Psoas muscle (tissue), 8 donors: ENCODE results near the gene IDUA. TPM values are rescaled to one million over a fixed set of nuclear protein-coding genes. Genes with fewer than 3 reads are reported as not detected.
"Not testable (repeated sequence)": the region's sequence is repeated elsewhere in the genome, so short reads cannot be mapped to it uniquely, and the experiment has no call there.

Experiments used
- ATAC-seq, 4 donors: fragments of 200-7000 bp; cut with Tn5 transposase; one replicate each; pipeline ENCODE4 v1.9.1; 2020; ENCODE audit warnings: moderate library complexity in 3 of 4, mild to moderate bottlenecking in 2 of 4
- DNase-seq, 2 donors: peaks; one replicate each; pipeline ENCODE4 v3.0.0-alpha.2; 2020
- H3K27ac ChIP-seq: fragments of 200-600 bp; one replicate; pipeline ENCODE4 v1.8.0; 2022
- H3K27me3 ChIP-seq, 3 donors: fragments of 200-600 bp in 1 of 3; one replicate each; pipeline versions ENCODE4 v1.6.1 to v1.8.0; 2013 to 2022; ENCODE audit warnings: low read length in 2 of 3, mild to moderate bottlenecking in 2 of 3, moderate library complexity in 1 of 3; ENCODE audit not compliant: insufficient read depth in 3 of 3
- H3K36me3 ChIP-seq, 2 donors: fragments of 200-600 bp in 1 of 2; one replicate each; pipeline versions ENCODE4 v1.6.1 to v1.8.0; 2013 to 2022; ENCODE audit warnings: low read depth in 1 of 2, mild to moderate bottlenecking in 1 of 2, moderate library complexity in 1 of 2; ENCODE audit not compliant: insufficient read depth in 1 of 2
- H3K4me1 ChIP-seq: fragments of 200-600 bp; one replicate; pipeline ENCODE4 v1.8.0; 2022
- H3K4me3 ChIP-seq: fragments of 200-600 bp; one replicate; pipeline ENCODE4 v1.8.0; 2022; ENCODE audit warnings: mild to moderate bottlenecking
- H3K9me3 ChIP-seq: fragments of 200-600 bp; one replicate; pipeline ENCODE4 v1.8.0; 2022
- WGBS, 3 donors: extraction: QIAGEN DNeasy Blood & Tissue Kit; methylation state at CpG; one replicate each; pipeline versions ENCODE4 v1.1.6 to v1.1.7; 2013; 5-methylcytosine and 5-hydroxymethylcytosine counted together
- intact Hi-C, 2 donors: fragments of 100-400 bp; cut with DNase I; formaldehyde crosslinking; loops; one replicate each; pipeline versions ENCODE4 v1.11.0 to v1.14.2; 2022
- polyA plus RNA-seq, 3 donors: library from polyadenylated mRNA; stranded (reverse); fragments of 200-250 nt; gene quantifications; one replicate each; pipeline ENCODE4 v1.2.3, GENCODE V29; 2013
- total RNA-seq, 4 donors: library from RNA; stranded (reverse); fragmentation: NEBNext Ultra II Directional in 2 of 4; extraction: Animal tissue kit (Norgen Biotek cat#: 25700) in 2 of 4; gene quantifications; one replicate each; pipeline versions ENCODE4 v1.2.1 to v1.2.4, GENCODE V29; 2021 to 2023
- TF ChIP-seq, protein P1 (sequence below): fragments of 200-600 bp; IDR thresholded peaks from one replicate; pipeline ENCODE4 v1.8.0; 2022; ENCODE audit warnings: antibody characterized with exemption
- donor health status: healthy with polysubstance abuse.
- donor health status: DM: no; HTN: no; CAD: no; lungs with moderate emphysema.
- donor health status: Bipolar disorder and iron deficiency.
- donor health status: healthy.
- donor health status: DM: yes; HTN: yes; CAD: no.
- donor health status: DM: no; HTN: no; CAD: no.
- donor health status: DM: no; HTN: no; CAD: no.
- donor health status: DM: yes; HTN: yes; CAD: no.

IDUA gene
- total and polyA plus RNA-seq, 7 donors = 1.3 to 6.0 (median 5.1) TPM

DNA sequence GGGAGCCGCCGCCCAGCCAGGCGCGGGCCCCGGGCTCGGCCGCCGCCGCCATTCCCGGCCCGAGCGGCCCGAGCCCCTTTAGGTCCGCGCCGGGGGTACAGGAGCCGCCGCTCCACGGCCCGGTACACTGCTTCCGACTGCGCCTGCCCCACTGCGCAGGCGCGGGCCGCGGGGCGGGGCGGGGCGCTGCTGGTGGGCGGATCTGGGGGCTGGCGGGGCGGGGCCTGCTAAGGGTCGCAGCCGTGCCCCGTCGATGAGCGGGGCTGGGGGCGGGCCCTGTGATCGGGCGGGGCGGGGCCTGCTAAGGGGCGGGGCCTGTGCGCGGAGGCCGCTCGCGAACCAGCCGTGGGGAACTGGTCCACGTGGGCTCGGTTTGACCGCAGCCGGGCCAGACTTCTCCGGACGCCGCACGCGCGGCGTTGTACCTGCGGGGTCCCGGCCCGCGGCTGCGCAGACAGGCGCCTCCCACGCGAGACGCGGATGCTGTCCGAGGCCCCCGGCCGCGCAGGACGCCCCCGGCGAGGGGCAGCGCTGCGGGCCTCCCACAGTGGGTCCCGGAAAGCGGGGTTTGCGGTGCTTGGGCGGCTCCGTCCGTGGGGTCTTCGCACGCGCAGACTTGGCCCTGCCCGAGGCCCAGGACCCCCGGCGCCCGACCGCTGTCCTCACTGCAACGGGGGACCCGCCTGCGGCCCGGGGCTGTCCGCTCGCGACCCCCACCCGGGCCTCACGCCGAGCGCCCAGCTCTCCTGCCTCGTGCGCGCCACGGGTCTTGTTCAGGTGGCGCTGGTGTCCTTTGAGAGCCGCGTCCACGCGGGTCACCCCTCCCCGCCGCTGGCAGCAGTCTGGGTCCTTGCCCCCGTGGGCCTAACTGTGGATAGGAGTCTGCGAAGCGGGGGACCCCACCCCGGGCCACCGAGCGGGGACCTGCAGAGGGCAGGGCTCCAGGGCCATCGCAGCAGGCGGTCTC is 13.1 kb upstream of the IDUA start, which contains the start of gene DGKQ:
Gene DGKQ, minus strand, starts transcription at position 139 of the 967 bp plus-strand sequence. Its CDS starts 87 bp downstream, at position 52.
- intact Hi-C loops = loop anchor here in 1 of 2 donors (5.0 kb wide), 1 partner anchor 41 kb away; the partner anchor contains the start of genes GAK and TMEM175
- 21 to 38% (median 28%) methylated on average over 63 to 123 of the region's 123 CpGs for WGBS, 3 donors
- Histone ChIP-seq H3K9me3 (no peaks in the 10 kb centered on the region), H3K27ac (no peak within 1 kb of the TSS), H3K4me1 (peaks cover 18% of the 10 kb centered on the region), H3K4me3 (peak within 1 kb of the TSS; percentile 83), H3K27me3 (peaks cover 0 to 3% (median 2%) of the 10 kb centered on the region in 3 donors), H3K36me3 (no peaks in the 10 kb centered on the region)
- peak; percentile 99 for ATAC-seq
- TF ChIP-seq, protein P1, sequence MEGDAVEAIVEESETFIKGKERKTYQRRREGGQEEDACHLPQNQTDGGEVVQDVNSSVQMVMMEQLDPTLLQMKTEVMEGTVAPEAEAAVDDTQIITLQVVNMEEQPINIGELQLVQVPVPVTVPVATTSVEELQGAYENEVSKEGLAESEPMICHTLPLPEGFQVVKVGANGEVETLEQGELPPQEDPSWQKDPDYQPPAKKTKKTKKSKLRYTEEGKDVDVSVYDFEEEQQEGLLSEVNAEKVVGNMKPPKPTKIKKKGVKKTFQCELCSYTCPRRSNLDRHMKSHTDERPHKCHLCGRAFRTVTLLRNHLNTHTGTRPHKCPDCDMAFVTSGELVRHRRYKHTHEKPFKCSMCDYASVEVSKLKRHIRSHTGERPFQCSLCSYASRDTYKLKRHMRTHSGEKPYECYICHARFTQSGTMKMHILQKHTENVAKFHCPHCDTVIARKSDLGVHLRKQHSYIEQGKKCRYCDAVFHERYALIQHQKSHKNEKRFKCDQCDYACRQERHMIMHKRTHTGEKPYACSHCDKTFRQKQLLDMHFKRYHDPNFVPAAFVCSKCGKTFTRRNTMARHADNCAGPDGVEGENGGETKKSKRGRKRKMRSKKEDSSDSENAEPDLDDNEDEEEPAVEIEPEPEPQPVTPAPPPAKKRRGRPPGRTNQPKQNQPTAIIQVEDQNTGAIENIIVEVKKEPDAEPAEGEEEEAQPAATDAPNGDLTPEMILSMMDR = no peak
- peak; percentile 88 to 93 for DNase-seq

DNA sequence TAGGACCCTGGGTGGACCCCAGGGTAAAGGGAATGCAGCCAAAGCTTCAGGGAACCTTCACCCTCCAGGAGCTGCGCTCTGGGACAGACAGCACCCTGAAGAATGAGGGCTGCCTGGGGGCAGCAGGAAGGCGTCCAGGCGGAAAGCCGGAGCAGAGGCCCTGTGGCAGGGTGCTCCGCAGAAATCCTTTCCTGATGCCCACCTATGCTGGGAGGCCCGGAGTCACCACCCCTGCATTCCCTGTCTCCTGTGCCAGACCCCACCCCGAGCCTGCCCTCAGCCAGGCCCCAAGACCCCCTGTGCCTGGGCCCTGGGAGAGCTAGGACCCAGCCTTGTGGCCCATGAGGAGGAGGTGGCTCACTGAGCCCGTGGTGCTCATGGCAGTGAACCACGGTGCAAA is 12.2 kb upstream of the IDUA start:
- H3K27ac ChIP-seq = no peak overlapping the region
- DNase-seq (no peak), ATAC-seq (no peak)
- intact Hi-C loops = loop anchor here in 1 of 2 donors (5.0 kb wide), 1 partner anchor 42 kb away; the partner anchor contains the start of genes GAK and TMEM175
- peaks cover 18% of the 10 kb centered on the region for H3K4me1 ChIP-seq
- WGBS, 3 donors = 86 to 89% (median 87%) methylated on average over 7 to 9 of the region's 9 CpGs
- peaks cover 0 to 2% (median 0%) of the 10 kb centered on the region in 3 donors for H3K27me3 ChIP-seq
- no peaks in the 10 kb centered on the region for H3K9me3 ChIP-seq
- H3K36me3 ChIP-seq = no peaks in the 10 kb centered on the region
- TF ChIP-seq, protein P1 = no peak
- H3K4me3 ChIP-seq = no peak overlapping the region

DNA sequence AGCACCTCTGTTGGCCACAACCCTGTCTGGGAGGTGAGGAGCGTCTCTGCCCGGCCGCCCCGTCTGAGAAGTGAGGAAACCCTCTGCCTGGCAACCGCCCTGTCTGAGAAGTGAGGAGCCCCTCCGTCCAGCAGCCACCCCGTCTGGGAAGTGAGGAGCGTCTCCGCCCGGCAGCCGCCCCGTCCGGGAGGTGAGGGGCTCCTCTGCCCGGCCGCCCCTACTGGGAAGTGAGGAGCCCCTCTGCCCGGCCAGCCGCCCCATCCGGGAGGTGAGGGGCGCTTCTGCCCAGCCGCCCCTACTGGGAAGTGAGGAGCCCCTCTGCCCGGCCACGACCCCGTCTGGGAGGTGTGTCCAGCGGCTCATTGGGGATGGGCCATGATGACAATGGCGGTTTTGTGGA is 10.8 kb upstream of the IDUA start:
- H3K4me3 ChIP-seq, intact Hi-C loops, ATAC-seq, H3K9me3 ChIP-seq, H3K27me3 ChIP-seq, DNase-seq, H3K27ac ChIP-seq, H3K36me3 ChIP-seq: not testable (repeated sequence)
- WGBS, 3 donors = 90 to 97% (median 93%) methylated on average over 10 to 22 of the region's 25 CpGs
- peaks cover 18% of the 10 kb centered on the region for H3K4me1 ChIP-seq

DNA sequence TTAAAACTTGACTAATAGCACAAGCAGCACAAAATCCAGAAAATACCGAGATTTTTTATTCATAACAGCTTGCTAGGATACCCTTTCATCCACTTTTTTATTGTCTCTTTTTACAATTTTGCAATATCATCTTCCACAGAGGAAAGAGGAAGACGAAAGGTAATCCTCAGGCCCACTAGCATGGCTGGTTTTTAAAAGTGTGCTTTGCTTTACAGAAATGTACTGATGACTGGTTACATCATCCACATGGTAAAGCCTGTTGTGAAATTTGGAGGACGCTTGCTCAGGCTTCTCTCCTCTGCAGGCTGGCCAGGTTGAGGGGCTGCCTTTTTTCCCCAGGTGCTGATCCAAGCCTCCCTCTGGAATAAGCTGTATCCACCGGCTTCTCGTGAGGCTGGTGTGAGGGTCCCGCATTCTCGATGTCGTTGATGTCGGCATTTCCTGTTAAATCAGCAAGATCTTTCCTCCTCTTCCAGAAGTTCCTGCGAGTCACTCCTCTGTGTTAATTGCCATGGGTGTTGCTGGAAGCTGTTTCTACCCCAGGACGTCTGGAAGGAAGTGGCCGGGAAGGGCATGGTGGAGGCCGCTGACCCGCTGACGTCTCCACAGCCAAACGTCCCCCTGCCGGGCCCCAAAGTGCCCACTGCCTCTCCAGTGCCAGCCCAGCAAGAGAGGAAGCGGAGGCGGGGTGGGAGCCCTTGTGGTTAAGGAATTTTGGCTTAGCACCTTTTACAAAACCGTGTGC is 7.7 kb upstream of the IDUA start:
- Histone ChIP-seq H3K36me3 (no peaks in the 10 kb centered on the region), H3K4me3 (no peak overlapping the region), H3K27me3 (no peaks in the 10 kb centered on the region), H3K4me1 (no peaks in the 10 kb centered on the region), H3K9me3 (no peaks in the 10 kb centered on the region), H3K27ac (no peak overlapping the region)
- ATAC-seq = no peak
- DNase-seq = no peak
- TF ChIP-seq, protein P1 = no peak
- 46 to 51% (median 51%) methylated on average over 20 of the region's 20 CpGs for WGBS, 3 donors
- intact Hi-C loops = no loop called here

DNA sequence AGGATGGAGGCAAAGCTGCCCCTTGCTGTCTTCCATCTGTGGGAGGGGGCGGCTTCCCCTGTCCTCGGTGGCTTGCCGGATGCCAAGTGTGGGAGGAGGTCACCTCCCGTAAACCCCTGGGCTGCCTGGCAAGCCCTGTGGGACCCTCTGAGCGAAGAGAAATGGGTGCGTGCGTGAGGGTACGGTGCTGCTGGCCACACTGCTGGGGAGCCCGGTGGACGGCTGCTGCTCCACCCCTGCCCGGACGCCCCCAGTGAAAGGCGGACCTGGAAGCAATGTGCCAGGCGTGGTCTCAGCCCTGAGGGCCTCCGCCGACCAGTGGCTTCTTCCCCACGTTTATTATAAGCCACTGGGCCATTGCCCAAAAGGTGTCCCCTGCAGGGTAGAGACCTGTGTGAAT is 4.6 kb upstream of the IDUA start:
- intact Hi-C loops = no loop called here
- Histone ChIP-seq H3K4me1 (peaks cover 5% of the 10 kb centered on the region), H3K27ac (no peak overlapping the region), H3K4me3 (no peak overlapping the region), H3K27me3 (no peaks in the 10 kb centered on the region), H3K9me3 (no peaks in the 10 kb centered on the region), H3K36me3 (no peaks in the 10 kb centered on the region)
- 92 to 95% (median 94%) methylated on average over 17 of the region's 17 CpGs for WGBS, 3 donors
- ATAC-seq = no peak
- DNase-seq = no peak
- TF ChIP-seq, protein P1 = no peak
